Stimulated activated CD4-positive, alpha-beta T cell treated with anti-CD3 and anti-CD28 coated beads, Interleukin-12 subunit alpha, Interleukin-12 subunit beta, amount 100 ng/mL, for 48 hours (primary cell): ENCODE results near the gene SMAD2.
"Not testable (repeated sequence)": the region's sequence is repeated elsewhere in the genome, so short reads cannot be mapped to it uniquely, and the experiment has no call there.

Experiments used
- DNase-seq, 3 donors: peaks; one replicate each; pipeline ENCODE4 v3.0.0-alpha.2; 2020; ENCODE audit warnings: low read depth in 2 of 3, low spot score in 1 of 3

The SMAD2 gene

DNA sequence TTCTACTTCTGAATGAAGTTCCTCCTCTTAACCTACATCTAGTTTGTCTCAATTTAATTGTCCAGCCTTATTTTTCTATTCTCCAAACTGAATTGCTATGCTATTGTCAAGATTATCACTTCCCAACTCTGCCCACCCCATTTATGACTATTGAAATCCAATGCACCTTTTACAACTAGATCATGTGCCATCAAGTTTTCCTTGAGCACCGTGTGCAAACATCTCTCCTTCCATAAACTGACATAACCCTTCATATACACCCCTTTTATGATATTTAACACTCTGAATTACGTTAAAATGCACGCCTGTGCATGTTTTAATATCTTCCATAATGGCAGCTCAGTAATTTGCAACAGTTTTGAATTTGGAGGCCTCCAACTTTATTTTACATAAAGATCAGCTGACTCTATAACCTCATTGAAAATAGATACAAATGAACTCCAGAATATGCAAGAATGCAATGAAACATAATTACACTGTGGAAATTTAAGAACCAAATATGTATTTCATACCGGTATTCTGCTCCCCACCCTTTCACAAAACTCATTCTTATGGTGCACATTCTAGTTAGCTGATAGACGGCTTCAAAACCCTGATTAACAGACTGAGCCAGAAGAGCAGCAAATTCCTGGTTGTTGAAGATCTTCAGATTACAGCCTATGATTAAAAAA lies 85.5 kb downstream of the SMAD2 start:
- DNase-seq: no peak

- no peak for DNase-seq
Measured at GRCh38 chr18:47842836-47843235, 87.6 kb downstream of the SMAD2 start.

DNA sequence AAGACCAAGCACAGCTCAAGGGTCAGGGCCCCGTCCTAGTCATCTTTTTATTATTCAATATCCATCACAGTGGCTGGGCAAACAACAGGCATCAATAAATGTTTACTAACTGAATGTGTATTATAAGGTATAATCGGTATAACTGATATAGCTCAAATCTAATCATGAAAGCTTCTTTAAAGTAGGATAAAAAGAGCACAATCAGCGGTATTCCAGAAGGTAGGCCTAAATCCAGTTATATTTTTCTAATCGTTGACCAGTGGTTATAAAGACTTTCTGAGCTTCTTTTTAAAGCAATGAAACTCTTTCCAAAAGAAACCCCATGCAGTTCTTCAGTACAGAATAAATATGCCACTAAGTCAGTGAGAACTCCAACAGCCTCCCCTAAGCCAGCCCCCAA lies 92.1 kb downstream of the SMAD2 start:
- DNase-seq: no peak

DNA sequence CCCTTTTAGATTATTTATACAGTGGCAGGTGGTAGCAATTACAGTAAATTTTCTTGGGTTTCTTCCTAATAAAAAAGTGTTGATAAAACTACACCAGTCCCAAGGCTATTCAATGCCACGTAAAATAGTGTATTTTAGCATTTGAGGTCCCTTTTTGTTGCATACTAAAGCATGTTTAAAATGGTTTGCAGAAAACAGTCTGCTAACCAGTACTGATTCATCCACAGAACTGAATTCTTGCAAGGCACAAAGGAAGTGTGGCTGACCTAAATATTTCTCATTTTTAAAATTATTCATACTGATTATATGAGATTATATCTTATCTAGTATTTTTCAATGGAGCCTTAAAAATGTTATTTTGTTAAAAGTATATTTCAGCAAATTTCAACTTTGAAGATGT lies 98.1 kb downstream of the SMAD2 start:
- DNase-seq: no peak

DNA sequence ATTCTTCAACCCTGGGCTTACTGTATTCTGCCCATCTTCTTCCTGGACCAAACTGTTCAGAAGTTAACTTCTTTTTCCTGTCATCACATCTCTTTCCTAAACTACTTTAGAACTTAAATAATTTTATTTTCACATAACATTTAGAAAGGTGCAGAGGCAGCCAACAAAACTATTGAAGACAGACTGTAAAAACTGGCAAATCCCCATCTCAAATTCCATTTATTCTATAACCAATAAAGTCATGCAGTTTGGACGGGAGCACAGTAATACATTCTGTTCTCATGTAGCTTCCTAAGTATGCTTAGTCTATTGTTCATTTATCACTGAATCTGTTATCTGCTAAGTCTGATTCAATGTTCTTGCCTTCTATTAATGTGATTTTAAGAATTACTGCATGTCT lies 99.1 kb downstream of the SMAD2 start:
- no peak for DNase-seq

- no peak for DNase-seq
Measured at GRCh38 chr18:47830772-47831171, 99.7 kb downstream of the SMAD2 start.

DNA sequence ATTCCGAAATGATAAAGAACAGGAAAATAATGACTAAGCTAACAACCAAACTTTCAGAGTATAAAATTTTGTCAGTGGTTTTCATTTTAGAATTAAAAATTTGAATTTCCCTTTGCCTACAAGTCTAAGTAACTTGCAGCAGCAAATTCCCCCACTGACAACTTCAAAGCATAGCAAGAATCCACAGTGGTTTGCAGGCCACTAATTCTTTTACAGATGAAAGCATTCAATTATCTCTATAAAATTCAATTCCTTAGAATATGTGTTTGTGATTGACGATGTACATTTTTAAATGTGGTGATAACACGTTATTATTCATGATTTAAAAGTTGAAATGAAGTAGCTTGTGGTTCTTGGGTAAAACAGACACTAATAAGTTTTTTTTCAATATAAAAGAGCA lies 100.6 kb downstream of the SMAD2 start:
- no peak for DNase-seq

DNA sequence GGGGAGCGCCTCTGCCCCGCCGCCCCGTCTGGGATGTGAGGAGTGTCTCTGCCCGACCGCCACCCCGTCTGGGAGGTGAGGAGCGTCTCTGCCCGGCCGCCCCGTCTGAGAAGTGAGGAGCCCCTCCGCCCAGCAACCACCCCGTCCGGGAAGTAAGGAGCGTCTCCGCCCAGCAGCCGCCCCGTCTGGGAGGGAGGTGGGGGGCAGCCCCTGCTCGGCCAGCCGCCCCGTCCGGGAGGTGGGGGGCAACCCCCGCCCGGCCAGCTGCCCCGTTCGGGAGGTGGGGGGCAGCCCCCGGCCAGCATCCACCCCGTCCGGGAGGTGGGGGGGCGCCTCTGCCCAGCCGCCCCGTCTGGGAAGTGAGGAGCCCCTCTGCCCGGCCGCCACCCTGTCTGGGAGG lies 102.4 kb downstream of the SMAD2 start:
- DNase-seq: not testable (repeated sequence)

- DNase-seq: no peak
Measured at GRCh38 chr18:47826157-47827074, 104.0 kb downstream of the SMAD2 start.

- DNase-seq: no peak
Measured at GRCh38 chr18:47821314-47821713, 109.1 kb downstream of the SMAD2 start.

DNA sequence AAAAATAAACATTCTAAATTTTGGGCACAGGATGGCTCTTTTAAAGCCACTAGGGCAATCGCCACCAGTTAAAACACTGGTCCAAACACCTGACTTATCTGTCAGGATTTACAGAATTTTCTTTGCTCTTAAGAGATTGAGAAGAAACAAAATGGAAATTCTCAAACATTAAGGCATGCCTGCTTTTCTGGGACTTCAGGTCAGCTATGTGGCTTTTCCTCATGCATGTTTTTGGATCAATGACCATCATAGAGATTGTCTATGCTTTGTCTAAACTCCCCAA lies 112.7 kb downstream of the SMAD2 start:
- DNase-seq: no peak

DNA sequence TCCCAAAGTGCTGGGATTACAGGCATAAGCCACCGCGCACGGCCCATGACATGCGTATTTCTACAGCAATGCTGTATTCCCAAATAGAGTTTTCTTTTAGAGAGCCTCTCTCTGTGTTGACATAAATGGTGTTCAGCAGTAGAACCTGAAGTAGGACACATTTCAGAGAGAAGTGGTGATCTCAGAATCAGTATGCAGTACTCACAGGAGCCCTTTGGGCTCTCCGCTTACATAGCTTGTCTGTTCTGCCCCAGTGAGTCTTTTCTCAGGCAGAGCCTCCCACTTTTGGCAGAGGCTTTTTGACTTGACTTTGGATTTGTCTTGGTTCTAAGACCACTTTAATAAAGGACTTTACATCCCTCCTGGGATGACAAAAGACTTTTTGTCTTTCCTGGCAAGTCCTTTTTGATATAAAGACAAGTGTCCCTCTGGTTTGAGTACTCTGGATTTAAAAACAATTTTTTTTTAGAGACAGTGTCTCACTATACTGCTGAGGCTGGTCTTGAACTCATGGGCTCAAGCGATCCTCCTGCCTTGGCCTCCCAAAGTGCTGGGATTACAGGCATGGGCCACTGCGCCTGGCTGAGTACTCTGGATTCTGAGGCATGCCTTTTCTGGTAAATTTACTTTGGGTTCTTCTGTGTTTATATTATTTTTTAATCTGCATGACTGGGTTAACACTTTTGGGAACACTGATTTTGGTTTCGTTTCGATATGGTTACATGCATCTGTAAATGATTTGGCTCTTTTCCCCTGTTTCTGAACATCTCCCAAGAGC lies 113.3 kb downstream of the SMAD2 start:
- no peak for DNase-seq

- no peak for DNase-seq
Measured at GRCh38 chr18:47815486-47816270, 114.8 kb downstream of the SMAD2 start.

GRCh38 chr18:47809420-47809819 lies 121.0 kb downstream of the SMAD2 start:
- DNase-seq: no peak

DNA sequence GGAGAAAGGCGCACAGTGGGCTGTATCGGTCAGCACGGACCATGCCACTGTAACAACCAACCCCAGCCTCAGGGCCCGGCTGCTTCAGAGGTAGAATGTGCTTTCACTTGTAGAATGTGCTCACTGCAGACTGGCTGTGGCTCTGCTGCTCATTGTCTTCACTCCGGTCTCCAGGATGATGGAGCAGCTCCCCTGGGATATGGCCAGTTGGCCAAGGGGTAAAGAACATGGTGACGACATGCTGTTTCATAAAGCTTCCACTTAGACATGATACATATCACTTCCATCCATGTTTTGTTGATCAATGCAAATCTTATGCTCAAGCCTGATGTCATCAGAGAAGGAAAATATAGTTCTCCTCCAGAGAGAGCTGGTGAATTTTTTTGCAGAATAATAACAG lies 127.7 kb downstream of the SMAD2 start:
- DNase-seq: no peak

GRCh38 chr18:47801817-47802216 lies 128.6 kb downstream of the SMAD2 start:
- DNase-seq: no peak

- no peak for DNase-seq
Measured at GRCh38 chr18:47800756-47801155, 129.7 kb downstream of the SMAD2 start.

- DNase-seq: no peak
Measured at GRCh38 chr18:47800248-47800647, 130.2 kb downstream of the SMAD2 start.

DNA sequence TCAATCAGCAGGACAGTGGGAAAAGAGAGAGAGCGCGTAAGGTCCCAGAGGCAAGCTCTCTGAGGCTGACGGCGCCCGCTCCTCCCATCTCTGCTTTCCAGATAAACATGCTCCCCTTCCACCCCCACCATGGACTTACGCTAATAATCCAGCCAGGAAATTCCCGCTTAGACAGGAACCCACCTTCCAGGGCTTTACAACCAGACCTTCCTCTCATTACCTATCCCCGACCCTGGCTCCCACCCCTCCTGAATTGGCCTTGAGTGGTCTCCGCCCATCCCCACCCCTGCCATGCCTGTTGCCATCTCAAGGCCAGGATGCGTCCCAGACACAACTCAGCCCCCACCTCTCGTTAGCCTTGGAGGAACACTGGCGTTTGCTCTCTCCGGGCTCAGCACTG lies 131.1 kb downstream of the SMAD2 start:
- DNase-seq: no peak

GRCh38 chr18:47798366-47798765 lies 132.1 kb downstream of the SMAD2 start:
- DNase-seq: no peak

DNA sequence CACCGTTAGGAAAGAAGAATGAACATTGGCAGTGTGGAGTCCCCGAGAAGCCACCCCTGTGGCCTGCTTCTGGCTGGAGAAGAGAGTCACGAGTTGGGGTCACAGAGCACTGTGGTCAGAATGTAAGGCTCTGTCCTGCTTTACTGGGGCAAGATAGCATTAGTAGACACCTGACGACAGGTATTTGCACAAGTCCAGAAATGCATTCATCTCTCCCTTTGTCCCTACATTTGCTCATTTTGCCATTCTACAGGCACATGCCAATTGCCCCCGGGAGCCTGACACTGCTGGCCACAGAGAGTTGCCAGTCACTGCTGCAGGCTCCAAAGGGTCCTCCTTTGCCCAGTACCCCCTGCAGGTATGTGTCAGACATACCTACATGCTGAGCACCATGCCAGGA lies 133.3 kb downstream of the SMAD2 start:
- DNase-seq: no peak
